Osteoblast (primary cell): ENCODE results near the gene TAL2. TPM values are rescaled to one million over a fixed set of nuclear protein-coding genes. Genes with fewer than 3 reads are reported as not detected.

Source experiments
- DNase-seq: peaks from one replicate; pipeline ENCODE4 v3.0.0; 2011; ENCODE audit warnings: low spot score, mixed read lengths; ENCODE audit not compliant: insufficient read length; ENCODE audit errors: missing footprints
- H2AFZ ChIP-seq: 2 replicates; pipeline ENCODE4 v1.6.0; 2011; ENCODE audit warnings: mild to moderate bottlenecking, low read length
- H3K27ac ChIP-seq: 2 replicates; pipeline ENCODE4 v1.5.1; 2011; ENCODE audit warnings: mild to moderate bottlenecking, low read depth, low read length, moderate library complexity
- H3K27me3 ChIP-seq: 2 replicates; pipeline ENCODE4 v1.6.0; 2012; ENCODE audit warnings: mild to moderate bottlenecking, control low read depth, inconsistent platforms, low read length, moderate library complexity; ENCODE audit not compliant: insufficient read depth
- H3K36me3 ChIP-seq: 2 replicates; pipeline ENCODE4 v1.5.1; 2011; ENCODE audit warnings: mild to moderate bottlenecking, low read length, control low read depth, moderate library complexity; ENCODE audit not compliant: insufficient read depth
- H3K4me1 ChIP-seq: 2 replicates; pipeline ENCODE4 v1.5.1; 2011; ENCODE audit warnings: mild to moderate bottlenecking, low read length, control low read depth, moderate library complexity; ENCODE audit not compliant: insufficient read depth
- H3K4me2 ChIP-seq: 2 replicates; pipeline ENCODE4 v1.6.0; 2011; ENCODE audit warnings: mild to moderate bottlenecking, low read length; ENCODE audit not compliant: insufficient read depth
- H3K4me3 ChIP-seq: fragments of 200-600 bp; sonication (generic); 3 replicates; pipeline ENCODE4 v1.5.1; 2012; ENCODE audit warnings: mild to moderate bottlenecking, low read length, inconsistent platforms; ENCODE audit not compliant: insufficient read depth
- H3K79me2 ChIP-seq: 2 replicates; pipeline ENCODE4 v1.6.0; 2012; ENCODE audit warnings: mild to moderate bottlenecking, low read length, control low read depth, inconsistent platforms; ENCODE audit not compliant: insufficient read depth
- H3K9me3 ChIP-seq: 2 replicates; pipeline ENCODE4 v1.5.1; 2011; ENCODE audit warnings: low read depth, low read length, control low read depth
- H4K20me1 ChIP-seq: 2 replicates; pipeline ENCODE4 v1.6.0; 2012; ENCODE audit warnings: mild to moderate bottlenecking, low read length, control low read depth; ENCODE audit not compliant: insufficient read depth
- total RNA-seq: library from RNA; depleted of rRNA; stranded (reverse); fragments of >200 nt; gene quantifications from 2 replicates; pipeline ENCODE4 v1.2.3, GENCODE V29; 2012
- TF ChIP-seq, protein P1 (sequence below): IDR thresholded peaks from 2 replicates; pipeline ENCODE4 v1.5.1; 2011; ENCODE audit warnings: mild to moderate bottlenecking, low read depth, low read length, moderate library complexity; ENCODE audit errors: extremely low read depth

The TAL2 gene
- total RNA-seq, 1 donor, result 0.36 TPM

DNA sequence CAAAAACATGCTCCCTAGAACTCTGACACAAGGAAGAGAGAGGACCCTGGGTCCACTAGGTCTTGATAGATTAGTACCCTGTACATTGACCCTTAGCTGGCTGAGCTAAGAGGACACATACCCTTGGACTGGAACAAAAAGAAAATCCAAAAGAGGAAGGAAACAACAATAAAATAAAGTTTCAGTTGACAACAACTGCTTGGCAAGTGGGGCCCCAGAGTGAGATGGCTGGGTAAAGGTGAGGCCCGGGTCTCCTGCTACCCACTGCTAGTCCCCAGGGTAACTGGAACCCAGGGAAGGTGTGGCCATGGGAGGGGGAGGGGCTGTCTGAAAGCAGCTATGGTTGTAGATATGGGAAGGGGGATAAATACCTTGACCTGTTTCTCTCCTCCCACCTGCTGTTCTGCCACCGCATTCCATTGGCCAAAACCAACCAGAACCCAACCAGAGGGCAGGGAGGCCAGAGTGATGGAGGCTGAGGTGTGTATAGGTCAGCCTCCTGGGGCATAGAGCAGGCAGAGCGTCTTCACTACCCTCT, 11.7 kb downstream of the TAL2 start:
- H4K20me1 ChIP-seq, result no peaks in the 10 kb centered on the region
- H3K27me3 ChIP-seq, result no peaks in the 10 kb centered on the region
- H2AFZ ChIP-seq, result no peak overlapping the region
- H3K4me3 ChIP-seq, result no peak overlapping the region
- no peak overlapping the region for H3K4me2 ChIP-seq
- TF ChIP-seq, protein P1, sequence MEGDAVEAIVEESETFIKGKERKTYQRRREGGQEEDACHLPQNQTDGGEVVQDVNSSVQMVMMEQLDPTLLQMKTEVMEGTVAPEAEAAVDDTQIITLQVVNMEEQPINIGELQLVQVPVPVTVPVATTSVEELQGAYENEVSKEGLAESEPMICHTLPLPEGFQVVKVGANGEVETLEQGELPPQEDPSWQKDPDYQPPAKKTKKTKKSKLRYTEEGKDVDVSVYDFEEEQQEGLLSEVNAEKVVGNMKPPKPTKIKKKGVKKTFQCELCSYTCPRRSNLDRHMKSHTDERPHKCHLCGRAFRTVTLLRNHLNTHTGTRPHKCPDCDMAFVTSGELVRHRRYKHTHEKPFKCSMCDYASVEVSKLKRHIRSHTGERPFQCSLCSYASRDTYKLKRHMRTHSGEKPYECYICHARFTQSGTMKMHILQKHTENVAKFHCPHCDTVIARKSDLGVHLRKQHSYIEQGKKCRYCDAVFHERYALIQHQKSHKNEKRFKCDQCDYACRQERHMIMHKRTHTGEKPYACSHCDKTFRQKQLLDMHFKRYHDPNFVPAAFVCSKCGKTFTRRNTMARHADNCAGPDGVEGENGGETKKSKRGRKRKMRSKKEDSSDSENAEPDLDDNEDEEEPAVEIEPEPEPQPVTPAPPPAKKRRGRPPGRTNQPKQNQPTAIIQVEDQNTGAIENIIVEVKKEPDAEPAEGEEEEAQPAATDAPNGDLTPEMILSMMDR, result no peak
- no peaks in the 10 kb centered on the region for H3K79me2 ChIP-seq
- no peaks in the 10 kb centered on the region for H3K36me3 ChIP-seq
- no peaks in the 10 kb centered on the region for H3K4me1 ChIP-seq
- DNase-seq, result no peak
- no peak overlapping the region for H3K27ac ChIP-seq
- no peaks in the 10 kb centered on the region for H3K9me3 ChIP-seq

DNA sequence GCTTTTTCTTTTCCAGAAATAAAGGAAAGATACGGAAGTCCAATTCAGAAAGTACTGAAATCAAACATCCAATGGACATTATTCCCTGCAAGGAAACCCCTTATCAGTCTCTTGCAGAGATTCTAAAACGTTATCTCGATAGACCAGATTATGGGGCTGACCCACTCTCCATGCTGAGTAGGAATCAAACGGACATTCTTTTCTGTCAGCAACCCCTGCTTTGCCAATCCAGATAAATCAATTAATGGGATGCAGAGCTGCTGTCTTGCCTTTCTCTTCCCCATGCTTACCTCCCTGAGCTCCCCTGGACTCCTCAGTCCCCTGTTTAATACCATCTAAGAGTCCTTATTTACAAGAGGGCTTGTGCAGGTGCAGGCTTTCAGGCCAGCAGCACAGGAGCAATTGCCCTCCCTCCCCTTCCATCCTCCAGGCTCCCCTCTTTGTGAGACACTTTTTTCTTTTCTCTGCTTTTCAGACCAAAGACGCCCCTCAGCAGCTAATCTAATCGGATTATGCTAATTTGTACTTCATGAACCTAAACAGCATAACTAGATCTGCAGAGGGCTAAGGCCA, 14.2 kb downstream of the TAL2 start:
- Histone ChIP-seq H3K27ac (no peak overlapping the region), H3K79me2 (no peaks in the 10 kb centered on the region)

DNA sequence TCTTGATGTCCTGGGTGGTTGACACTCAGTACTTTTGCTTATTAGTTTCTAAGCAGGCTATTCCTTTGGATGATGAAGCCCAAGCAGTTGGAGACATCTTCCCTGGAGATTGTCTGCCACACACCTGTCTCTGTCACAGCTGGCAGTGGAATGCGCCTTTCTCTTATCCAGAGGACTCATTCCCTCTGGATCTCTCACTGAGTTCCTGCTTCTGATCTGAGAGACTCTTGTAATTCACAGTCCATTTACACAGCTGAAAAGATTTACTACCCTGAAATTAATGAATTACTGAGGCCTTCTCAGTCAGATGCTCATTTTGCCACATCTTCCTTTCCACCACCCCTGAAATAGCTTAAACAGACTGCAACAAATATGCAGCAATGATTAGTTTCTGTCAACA, 15.9 kb downstream of the TAL2 start:
- no peak overlapping the region for H3K4me3 ChIP-seq
- H3K79me2 ChIP-seq, result no peaks in the 10 kb centered on the region
- H3K4me2 ChIP-seq, result no peak overlapping the region
- H2AFZ ChIP-seq, result no peak overlapping the region
- no peaks in the 10 kb centered on the region for H4K20me1 ChIP-seq
- H3K4me1 ChIP-seq, result no peaks in the 10 kb centered on the region
- no peaks in the 10 kb centered on the region for H3K36me3 ChIP-seq
- H3K27ac ChIP-seq, result no peak overlapping the region
- no peak for DNase-seq
- H3K9me3 ChIP-seq, result no peaks in the 10 kb centered on the region
- H3K27me3 ChIP-seq, result no peaks in the 10 kb centered on the region
- TF ChIP-seq, protein P1, result no peak

More for the DNA sequence above, 14.2 kb downstream of the TAL2 start:
- Histone ChIP-seq H3K27me3 (no peaks in the 10 kb centered on the region), H2AFZ (no peak overlapping the region), H3K4me1 (no peaks in the 10 kb centered on the region), H3K36me3 (no peaks in the 10 kb centered on the region), H3K4me2 (no peak overlapping the region), H4K20me1 (no peaks in the 10 kb centered on the region), H3K4me3 (no peak overlapping the region), H3K9me3 (no peaks in the 10 kb centered on the region)
- TF ChIP-seq, protein P1, result no peak
- DNase-seq, result no peak

DNA sequence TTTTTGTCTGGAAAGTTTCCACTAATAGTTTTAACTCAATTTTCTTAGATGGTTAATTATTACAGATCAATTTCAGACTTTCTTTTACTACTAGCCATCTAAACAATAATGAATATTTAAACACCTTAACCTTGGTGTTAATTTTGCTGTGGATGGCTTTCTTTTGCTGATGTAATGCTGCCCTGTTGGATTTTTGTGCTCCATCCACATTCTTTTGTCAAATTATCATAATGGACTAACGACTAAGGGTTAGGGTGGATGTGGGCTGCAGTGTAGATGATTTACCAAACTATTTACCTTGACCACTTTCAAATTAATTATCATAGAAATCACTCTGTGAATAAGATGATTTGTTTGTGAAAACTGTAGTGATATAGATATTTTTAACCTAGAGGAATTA, 16.5 kb downstream of the TAL2 start:
- Histone ChIP-seq H3K4me2 (no peak overlapping the region), H3K9me3 (no peaks in the 10 kb centered on the region), H4K20me1 (no peaks in the 10 kb centered on the region), H3K79me2 (no peaks in the 10 kb centered on the region), H2AFZ (no peak overlapping the region), H3K36me3 (no peaks in the 10 kb centered on the region), H3K27me3 (no peaks in the 10 kb centered on the region), H3K27ac (no peak overlapping the region), H3K4me1 (no peaks in the 10 kb centered on the region), H3K4me3 (no peak overlapping the region)
- TF ChIP-seq, protein P1, result no peak
- no peak for DNase-seq
